GM19467 (cell line): Measurements from ENCODE around the gene CATSPERD.

Experiments used
- ATAC-seq: cut with Tn5 transposase; IDR thresholded peaks from one replicate; pipeline ENCODE4 v1.9.1; 2021; ENCODE audit warnings: mild to moderate bottlenecking, moderate library complexity; ENCODE audit not compliant: unreplicated experiment

CATSPERD gene, protein sequence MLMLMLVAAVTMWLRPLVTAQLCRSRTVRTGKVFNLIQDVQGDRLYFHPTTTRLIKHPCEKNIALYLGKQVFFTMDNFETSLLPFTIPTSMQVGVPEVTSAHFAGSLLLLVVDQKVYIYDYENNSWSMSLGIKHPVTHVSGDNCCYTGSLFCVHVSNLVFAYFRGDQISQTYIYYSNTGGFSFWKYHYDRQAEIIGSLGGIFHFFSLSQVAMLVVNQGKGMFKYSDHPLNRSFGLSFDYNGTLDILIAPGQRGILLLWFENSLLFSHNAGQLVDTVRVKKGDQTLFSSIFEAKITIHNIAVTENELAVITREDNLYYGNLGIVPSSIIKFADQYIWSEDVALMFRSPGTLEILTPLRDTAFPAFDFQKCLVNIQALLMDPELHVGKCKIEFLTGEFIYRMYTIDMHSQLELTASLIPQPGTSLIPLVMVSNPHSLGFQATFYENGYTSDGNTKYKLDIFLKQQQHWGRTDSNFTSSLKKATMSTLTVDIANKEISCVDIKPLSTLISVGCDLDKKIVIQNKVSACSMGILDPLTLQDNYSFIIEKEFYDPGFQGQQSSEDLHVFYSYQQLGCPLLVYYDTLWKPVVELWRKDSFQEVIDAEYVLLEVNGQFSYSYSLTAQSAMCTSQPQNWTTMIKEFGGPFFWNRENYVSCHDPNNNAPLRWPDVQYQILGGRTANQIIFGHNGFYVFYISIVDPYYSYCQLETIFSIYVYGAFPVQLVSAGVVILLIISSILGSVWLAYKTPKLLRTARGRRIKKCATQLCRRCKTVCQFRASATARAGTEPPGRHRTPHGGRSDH

DNA sequence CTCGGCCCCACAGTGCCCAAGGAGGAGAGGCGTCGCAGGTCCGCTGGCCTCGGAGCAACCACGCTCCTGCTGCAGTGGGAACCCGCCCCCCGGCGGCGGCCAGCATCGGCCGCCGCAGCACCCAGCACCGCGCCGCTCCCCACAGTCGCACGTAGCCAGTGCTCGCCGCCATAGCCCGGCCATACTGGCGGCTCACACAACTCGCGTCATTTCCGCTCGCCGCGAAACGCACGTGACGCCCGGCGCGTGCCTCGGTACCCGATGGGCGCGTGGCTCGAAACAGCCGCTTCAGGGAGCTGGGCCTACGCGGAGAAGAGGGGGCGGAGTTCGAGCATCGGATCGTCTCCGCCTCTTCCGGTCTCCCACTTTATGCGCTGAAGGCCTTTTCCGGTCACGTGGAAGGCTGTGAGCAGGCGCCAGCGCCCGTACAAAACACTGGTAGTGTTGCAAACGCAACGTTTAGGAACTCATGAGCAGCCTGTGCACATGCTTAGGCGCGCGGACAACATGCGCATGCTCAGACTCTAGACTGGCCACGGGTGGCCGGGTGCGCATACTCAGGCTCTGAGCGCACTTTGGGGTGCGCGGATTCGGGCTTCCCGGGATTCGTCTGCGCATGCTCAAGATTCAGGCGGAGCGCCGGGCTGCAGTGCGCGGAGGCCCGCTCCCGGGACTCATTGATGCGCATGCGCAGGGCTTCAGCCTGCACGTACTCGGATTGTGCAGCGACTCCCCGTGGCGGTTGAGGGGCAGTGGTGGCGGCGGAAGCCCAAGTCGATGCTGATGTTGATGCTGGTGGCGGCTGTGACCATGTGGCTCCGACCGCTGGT is at the start of gene CATSPERD, which contains the start of gene LONP1:
Gene CATSPERD, plus strand, starts transcription at position 677 of the 830 bp plus-strand sequence. Its CDS starts 101 bp downstream, at position 778.
Gene LONP1, minus strand, starts transcription at position 186 of the 830 bp plus-strand sequence. Its CDS starts 14 bp downstream, at position 172.
- ATAC-seq, result peak; percentile 87

- ATAC-seq, result no peak
Measured at GRCh38 chr19:5671600-5671999, 48.8 kb upstream of the CATSPERD start.

GRCh38 chr19:5672708-5673459 is 47.6 kb upstream of the CATSPERD start:
- no peak for ATAC-seq

DNA sequence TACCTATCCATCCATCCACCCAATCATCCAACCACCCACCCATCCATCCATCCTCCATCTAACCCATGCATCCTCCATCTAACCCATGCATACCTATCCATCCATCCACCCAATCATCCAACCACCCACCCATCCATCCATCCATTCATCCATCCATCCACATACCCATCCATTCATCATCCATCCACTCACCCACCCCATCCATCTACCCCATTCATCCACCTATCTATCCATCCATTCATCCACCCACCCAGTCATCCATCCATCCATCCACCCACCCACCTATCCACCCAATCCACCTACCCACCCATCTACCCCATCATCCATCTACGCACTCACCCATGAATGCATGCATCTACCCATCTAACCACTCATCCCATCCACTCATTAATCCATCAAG is 46.7 kb upstream of the CATSPERD start:
- ATAC-seq, result no peak

- no peak for ATAC-seq
Measured at GRCh38 chr19:5674714-5675113, 45.7 kb upstream of the CATSPERD start.

GRCh38 chr19:5676105-5676771 is 44.2 kb upstream of the CATSPERD start:
- ATAC-seq, result no peak

DNA sequence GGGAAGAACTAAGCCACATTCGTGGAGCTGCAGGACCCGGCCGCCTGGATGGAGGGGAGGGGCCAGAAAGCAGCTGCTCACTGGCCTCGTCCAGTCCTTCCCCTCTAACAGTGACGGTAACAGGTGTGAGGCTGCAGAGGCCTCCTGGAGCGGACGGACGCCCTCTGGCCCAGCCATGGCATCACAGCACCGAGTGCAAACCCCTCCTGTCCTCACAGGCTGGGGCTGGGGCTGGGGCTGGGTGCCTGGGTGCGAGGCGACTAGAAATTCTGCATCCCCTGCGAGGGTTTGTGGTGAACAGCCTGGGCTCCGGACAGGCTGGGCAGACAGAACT is 43.7 kb upstream of the CATSPERD start:
- no peak for ATAC-seq

DNA sequence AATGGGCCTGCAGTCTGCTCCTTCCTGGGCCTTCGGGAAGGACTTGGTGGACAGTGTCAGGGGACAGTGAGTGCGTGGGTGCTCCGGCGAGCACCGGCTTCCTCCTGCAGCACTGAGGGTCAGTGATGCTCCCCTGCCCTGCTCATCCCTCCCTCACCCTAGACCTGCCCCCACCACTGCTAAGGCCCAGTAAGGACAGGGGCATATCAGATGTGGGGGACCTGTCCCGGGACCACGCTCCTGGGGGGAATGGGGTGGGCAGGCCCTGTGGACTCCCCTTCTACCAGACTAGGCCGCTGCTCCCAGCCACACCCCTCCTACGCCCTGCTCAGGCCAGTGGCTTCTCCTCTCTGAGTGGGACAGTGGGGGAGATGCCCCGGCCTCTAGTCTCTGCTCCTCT is 43.3 kb upstream of the CATSPERD start:
- ATAC-seq, result no peak

DNA sequence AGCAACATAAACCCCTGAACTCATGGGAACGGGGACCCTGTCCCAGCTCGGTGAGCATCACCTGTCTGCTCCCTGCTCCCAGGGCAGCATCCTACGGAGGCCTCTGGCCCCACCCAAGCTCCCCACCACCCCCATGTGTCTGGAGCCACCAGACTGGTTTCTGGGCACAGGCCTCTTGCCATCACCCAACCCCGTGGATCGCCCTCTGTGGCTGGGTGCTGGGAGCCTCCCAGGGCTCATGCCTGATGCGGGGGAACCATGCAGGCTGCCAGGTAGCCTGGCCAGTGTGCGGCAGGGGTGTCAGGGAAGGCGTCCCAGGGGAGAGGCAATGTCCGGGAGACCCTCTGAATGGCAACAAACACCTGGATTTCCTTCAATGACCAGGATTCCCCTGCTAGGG is 42.9 kb upstream of the CATSPERD start:
- ATAC-seq, result no peak

GRCh38 chr19:5678071-5678718 is 42.2 kb upstream of the CATSPERD start:
- ATAC-seq, result no peak

DNA sequence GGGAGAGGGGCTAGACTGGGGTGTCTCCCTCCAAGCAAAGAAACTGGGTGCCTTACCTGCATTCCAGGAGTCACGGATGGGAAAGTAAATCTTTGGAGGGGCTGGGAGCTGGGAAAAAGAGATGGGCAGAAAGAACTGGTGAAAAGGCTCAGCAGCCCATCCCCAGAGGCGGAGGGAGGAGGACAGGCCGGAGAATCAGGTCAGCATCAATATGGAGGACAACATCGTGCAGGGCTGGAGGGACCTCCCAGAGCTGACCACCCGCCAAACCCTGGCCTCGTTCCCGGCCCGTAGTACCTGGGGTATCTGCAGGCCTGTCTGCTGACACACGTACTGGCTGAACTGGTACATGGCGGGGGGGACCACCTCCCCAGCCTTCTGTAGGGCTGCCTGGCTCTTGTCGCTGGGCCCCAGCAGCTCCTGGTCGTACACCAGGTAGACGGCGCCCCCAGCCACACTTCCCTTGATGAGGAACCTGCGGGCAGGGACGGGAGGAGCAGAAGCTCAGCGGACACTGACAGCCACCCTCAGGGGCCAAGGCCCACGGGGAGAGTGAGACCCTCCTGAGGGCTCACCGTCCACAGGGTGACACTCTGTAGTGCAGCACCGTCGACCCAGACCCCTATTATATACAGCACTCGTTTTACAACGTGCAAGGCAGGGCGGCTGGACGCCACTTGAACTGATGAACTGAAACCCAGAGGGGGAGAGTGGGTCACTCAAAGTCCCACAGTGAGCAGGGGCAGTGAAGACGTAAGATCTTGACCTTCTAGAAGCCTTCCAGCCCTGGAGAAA is 41.0 kb upstream of the CATSPERD start:
- ATAC-seq, result no peak

DNA sequence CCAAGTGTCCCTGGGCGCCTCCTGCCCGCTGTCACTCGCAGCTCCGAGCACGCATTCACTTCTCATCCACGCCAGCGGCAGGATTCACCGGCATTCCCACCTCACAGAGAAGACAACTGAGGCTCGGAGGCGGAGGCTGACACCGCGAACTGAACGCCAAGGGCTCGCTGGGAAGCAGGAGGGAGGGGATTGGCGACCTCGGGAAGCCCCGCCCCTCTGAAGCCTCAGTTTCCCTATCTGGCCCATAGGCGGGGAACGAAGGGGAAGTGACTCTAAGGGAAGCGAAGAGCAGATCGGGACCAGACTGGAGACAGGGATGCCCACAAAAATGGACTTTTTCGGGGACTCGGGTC is 40.4 kb upstream of the CATSPERD start:
- ATAC-seq, result no peak

GRCh38 chr19:5680437-5681368 is 39.7 kb upstream of the CATSPERD start, which contains the start of the genes HSD11B1L and MICOS13:
TSS of gene HSD11B1L (plus strand) at chr19:5681027. CDS start at chr19:5684833, 3,806 bp downstream.
TSS of gene MICOS13 (minus strand) at chr19:5680516. CDS start at chr19:5680486, 30 bp downstream.
- ATAC-seq, result peak; percentile 89

GRCh38 chr19:5681391-5682106 is 38.9 kb upstream of the CATSPERD start:
- ATAC-seq, result no peak

- ATAC-seq, result no peak
Measured at GRCh38 chr19:5682107-5682482, 38.3 kb upstream of the CATSPERD start.

- ATAC-seq, result no peak
Measured at GRCh38 chr19:5683177-5683886, 37.1 kb upstream of the CATSPERD start.
